Measurements from ENCODE around the gene PMIS2.

DNA sequence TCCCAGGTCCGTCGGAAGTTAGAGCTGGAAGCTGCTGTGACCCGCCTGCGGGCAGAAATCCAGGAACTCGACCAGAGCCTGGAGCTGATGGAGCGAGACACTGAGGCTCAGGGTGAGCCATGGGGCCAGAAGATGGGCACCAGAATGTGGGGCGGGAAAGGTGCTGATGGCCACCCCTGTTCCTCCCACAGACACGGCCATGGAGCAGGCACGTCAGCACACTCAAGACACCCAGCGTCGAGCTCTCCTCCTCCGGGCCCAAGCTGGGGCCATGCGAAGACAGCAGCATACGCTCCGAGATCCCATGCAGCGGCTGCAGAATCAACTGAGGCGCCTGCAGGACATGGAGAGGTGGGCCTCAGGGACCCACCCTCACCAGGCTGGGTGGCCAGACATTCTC, 29.1 kb downstream of the PMIS2 start:
- TF ChIP-seq CTCF (IDR thresholded peaks at IDR 0.05) (no peak), POLR2A (IDR thresholded peaks at IDR 0.05) (no peak)
